Tibial nerve (tissue), 4 donors: ENCODE data around the gene ZFYVE28.

Experiments used
- EP300 ChIP-seq, 2 donors: sonication (generic); formaldehyde crosslinking; IDR thresholded peaks; one replicate each; pipeline ENCODE4 v1.6.1; 2017; ENCODE audit warnings: antibody characterized with exemption in 2 of 2, mild to moderate bottlenecking in 1 of 2
- TF ChIP-seq, protein P1 (sequence below), 5 experiments: fragments of 200-600 bp in 3 of 5; fragments of 450-650 bp in 2 of 5; sonication (generic) in 3 of 5; IDR thresholded peaks; one replicate each; pipeline ENCODE4 v1.5.1; 2016 to 2019; ENCODE audit warnings: antibody characterized with exemption in 5 of 5, mild to moderate bottlenecking in 3 of 5, moderate library complexity in 2 of 5

- TF ChIP-seq, protein P1, sequence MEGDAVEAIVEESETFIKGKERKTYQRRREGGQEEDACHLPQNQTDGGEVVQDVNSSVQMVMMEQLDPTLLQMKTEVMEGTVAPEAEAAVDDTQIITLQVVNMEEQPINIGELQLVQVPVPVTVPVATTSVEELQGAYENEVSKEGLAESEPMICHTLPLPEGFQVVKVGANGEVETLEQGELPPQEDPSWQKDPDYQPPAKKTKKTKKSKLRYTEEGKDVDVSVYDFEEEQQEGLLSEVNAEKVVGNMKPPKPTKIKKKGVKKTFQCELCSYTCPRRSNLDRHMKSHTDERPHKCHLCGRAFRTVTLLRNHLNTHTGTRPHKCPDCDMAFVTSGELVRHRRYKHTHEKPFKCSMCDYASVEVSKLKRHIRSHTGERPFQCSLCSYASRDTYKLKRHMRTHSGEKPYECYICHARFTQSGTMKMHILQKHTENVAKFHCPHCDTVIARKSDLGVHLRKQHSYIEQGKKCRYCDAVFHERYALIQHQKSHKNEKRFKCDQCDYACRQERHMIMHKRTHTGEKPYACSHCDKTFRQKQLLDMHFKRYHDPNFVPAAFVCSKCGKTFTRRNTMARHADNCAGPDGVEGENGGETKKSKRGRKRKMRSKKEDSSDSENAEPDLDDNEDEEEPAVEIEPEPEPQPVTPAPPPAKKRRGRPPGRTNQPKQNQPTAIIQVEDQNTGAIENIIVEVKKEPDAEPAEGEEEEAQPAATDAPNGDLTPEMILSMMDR (IDR thresholded peaks at IDR 0.05): no peak
- TF ChIP-seq EP300 (IDR thresholded peaks at IDR 0.05): no peak
Observed at GRCh38 chr4:2333356-2333841, 85.0 kb downstream of the ZFYVE28 start.
